LNCAP (cell line): ENCODE measurements around the gene KPNA3.

Experiments
- CTCF ChIP-seq: fragments of 450-650 bp; IDR thresholded peaks from 2 replicates; pipeline ENCODE4 v1.5.1; 2017; ENCODE audit warnings: mild to moderate bottlenecking

Gene KPNA3

GRCh38 chr13:49831455-49831854, 39.0 kb upstream of the KPNA3 start:
- no peak for TF ChIP-seq CTCF

GRCh38 chr13:49830721-49831120, 38.2 kb upstream of the KPNA3 start:
- TF ChIP-seq CTCF = no peak

GRCh38 chr13:49829715-49830114, 37.2 kb upstream of the KPNA3 start:
- no peak for TF ChIP-seq CTCF

GRCh38 chr13:49828453-49828852, 36.0 kb upstream of the KPNA3 start:
- no peak for TF ChIP-seq CTCF

- no peak for TF ChIP-seq CTCF
Observed at GRCh38 chr13:49827891-49828290, 35.4 kb upstream of the KPNA3 start.

- TF ChIP-seq CTCF = no peak
Observed at GRCh38 chr13:49827336-49827735, 34.9 kb upstream of the KPNA3 start.

GRCh38 chr13:49821216-49822009, 28.9 kb upstream of the KPNA3 start:
- peak; percentile 35; the same call in 1 of the 2 replicates for TF ChIP-seq CTCF
